ENCODE data around the gene HSD11B1. TPM values are rescaled to one million over a fixed set of nuclear protein-coding genes. Genes with fewer than 3 reads are reported as not detected.

Gene HSD11B1
- total and polyA plus RNA-seq, 2 donors from 2014 or later = 1.8 to 5.5 TPM

DNA sequence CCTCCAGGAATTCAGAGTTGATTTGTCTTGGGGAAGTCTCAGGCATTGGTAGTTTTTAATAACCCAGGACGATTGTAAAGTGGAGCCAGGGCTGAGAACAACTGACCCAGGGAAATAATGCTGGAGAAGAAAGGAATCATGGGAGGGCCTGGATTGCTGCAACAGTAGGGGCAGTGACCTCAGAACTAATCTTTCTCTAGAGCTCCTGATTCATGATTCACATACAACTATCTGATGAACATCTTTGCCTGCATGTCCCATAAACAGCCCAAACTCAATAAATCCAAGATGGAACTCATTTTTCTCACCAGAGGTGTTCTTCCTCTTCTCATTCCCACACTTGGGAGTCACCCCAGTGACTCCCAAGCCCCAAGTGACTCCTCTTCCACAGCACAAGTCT is 37.5 kb upstream of the HSD11B1 start:
- TF ChIP-seq, protein P1, sequence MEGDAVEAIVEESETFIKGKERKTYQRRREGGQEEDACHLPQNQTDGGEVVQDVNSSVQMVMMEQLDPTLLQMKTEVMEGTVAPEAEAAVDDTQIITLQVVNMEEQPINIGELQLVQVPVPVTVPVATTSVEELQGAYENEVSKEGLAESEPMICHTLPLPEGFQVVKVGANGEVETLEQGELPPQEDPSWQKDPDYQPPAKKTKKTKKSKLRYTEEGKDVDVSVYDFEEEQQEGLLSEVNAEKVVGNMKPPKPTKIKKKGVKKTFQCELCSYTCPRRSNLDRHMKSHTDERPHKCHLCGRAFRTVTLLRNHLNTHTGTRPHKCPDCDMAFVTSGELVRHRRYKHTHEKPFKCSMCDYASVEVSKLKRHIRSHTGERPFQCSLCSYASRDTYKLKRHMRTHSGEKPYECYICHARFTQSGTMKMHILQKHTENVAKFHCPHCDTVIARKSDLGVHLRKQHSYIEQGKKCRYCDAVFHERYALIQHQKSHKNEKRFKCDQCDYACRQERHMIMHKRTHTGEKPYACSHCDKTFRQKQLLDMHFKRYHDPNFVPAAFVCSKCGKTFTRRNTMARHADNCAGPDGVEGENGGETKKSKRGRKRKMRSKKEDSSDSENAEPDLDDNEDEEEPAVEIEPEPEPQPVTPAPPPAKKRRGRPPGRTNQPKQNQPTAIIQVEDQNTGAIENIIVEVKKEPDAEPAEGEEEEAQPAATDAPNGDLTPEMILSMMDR (IDR thresholded peaks at IDR 0.05; ENCODE audit: borderline replicate concordance, extremely low read depth, insufficient read depth) = no peak
- Histone ChIP-seq H3K4me1 (ENCODE audit: control insufficient read depth in 2 of 3, insufficient read depth in 2 of 3, low read depth in 1 of 3, low read length in 3 of 3) (peaks cover 0 to 12% (median 4%) of the 10 kb centered on the region in 3 donors), H3K4me3 (ENCODE audit: low read length in 3 of 3) (no peak overlapping the region), H3K36me3 (ENCODE audit: control insufficient read depth in 2 of 3, insufficient read depth in 3 of 3, low read length in 3 of 3) (no peaks in the 10 kb centered on the region), H3K9ac (ENCODE audit: low read length in 3 of 3) (no peak overlapping the region), H3K9me3 (ENCODE audit: control insufficient read depth in 2 of 3, insufficient read depth in 1 of 3, low read length in 3 of 3) (peaks cover 0 to 5% (median 0%) of the 10 kb centered on the region in 3 donors), H3K27me3 (ENCODE audit: control insufficient read depth, insufficient read depth, low read length) (no peaks in the 10 kb centered on the region), H3K27ac (ENCODE audit: low read depth in 2 of 2, low read length in 2 of 2) (no peak overlapping the region)
- no peak for DNase-seq
- no peak for FAIRE-seq
- intact Hi-C loops (cut with DNase I) = no loop called here

DNA sequence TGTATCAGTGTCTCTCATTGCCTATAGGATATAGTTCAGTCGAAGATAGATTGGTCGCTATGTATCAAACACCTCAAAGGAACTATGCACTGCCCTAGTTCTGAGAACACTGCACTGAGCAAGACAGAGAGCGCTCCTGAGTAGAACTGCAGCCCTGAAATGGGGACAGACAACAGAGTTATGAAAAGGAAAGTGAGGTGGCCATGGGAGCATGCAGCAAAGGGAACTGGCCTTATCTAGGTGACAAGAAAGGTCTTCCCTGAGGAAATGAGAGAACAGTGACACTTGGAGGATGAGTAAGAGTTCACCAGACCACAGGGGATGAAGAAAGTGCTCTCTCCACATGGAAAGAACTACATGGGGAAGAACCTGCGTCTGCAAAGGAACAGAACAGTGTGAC is 36.9 kb upstream of the HSD11B1 start:
- intact Hi-C loops (cut with DNase I) = no loop called here
- TF ChIP-seq, protein P1 (IDR thresholded peaks at IDR 0.05; ENCODE audit: borderline replicate concordance, extremely low read depth, insufficient read depth) = no peak
- Histone ChIP-seq H3K9ac (ENCODE audit: low read length in 3 of 3) (no peak overlapping the region), H3K4me3 (ENCODE audit: low read length in 3 of 3) (no peak overlapping the region), H3K27me3 (ENCODE audit: control insufficient read depth, insufficient read depth, low read length) (no peaks in the 10 kb centered on the region), H3K4me1 (ENCODE audit: control insufficient read depth in 2 of 3, insufficient read depth in 2 of 3, low read depth in 1 of 3, low read length in 3 of 3) (peaks cover 0 to 8% (median under 1%) of the 10 kb centered on the region in 3 donors), H3K27ac (ENCODE audit: low read depth in 2 of 2, low read length in 2 of 2) (no peak overlapping the region), H3K36me3 (ENCODE audit: control insufficient read depth in 2 of 3, insufficient read depth in 3 of 3, low read length in 3 of 3) (no peaks in the 10 kb centered on the region), H3K9me3 (ENCODE audit: control insufficient read depth in 2 of 3, insufficient read depth in 1 of 3, low read length in 3 of 3) (peaks cover 0 to 5% (median 0%) of the 10 kb centered on the region in 3 donors)
- DNase-seq (no peak), FAIRE-seq (no peak)

DNA sequence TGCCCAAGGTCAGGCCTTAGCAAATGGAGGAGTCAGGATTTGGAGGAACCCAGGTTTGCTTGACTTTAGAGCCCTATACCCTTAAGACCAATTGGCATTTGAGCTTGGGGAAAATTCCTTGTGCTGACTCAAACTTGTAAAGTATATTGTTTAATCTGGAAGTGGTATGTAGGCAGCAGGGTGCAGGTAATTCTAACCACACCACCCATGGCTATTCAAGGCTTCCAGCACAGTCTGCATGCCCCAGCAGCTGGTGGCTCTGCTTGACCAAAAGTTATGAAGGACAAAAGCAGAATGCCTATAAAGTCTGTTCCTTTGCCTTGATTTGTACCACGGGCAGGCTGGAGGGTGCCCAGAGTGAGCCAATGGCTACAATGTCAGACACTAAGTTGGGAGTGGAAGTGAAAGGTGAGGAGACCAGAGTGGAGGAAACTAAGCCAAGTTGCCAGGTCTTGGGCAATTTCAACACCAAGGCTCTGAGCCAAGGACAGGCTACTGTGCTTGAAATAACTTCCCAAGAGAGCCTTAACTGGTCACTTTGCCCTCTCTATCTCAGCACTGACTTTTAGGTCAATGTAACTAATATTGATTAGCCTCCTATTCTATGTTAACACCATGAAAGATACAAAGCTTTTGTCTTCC is 34.1 kb upstream of the HSD11B1 start:
- H3K27me3 ChIP-seq (ENCODE audit: control insufficient read depth, insufficient read depth, low read length) = no peaks in the 10 kb centered on the region

More for the DNA sequence above, 34.1 kb upstream of the HSD11B1 start:
- no peak for DNase-seq
- intact Hi-C loops (cut with DNase I) = no loop called here
- TF ChIP-seq, protein P1 (IDR thresholded peaks at IDR 0.05; ENCODE audit: borderline replicate concordance, extremely low read depth, insufficient read depth) = no peak
- peaks cover 0 to 5% (median 0%) of the 10 kb centered on the region in 3 donors for H3K9me3 ChIP-seq (ENCODE audit: control insufficient read depth in 2 of 3, insufficient read depth in 1 of 3, low read length in 3 of 3)
- H3K36me3 ChIP-seq (ENCODE audit: control insufficient read depth in 2 of 3, insufficient read depth in 3 of 3, low read length in 3 of 3) = no peaks in the 10 kb centered on the region
- no peak for FAIRE-seq
- H3K4me1 ChIP-seq (ENCODE audit: control insufficient read depth in 2 of 3, insufficient read depth in 2 of 3, low read depth in 1 of 3, low read length in 3 of 3) = peaks cover 0 to 24% (median 21%) of the 10 kb centered on the region in 3 donors
- no peak overlapping the region for H3K27ac ChIP-seq (ENCODE audit: low read depth in 2 of 2, low read length in 2 of 2)
- no peak overlapping the region for H3K9ac ChIP-seq (ENCODE audit: low read length in 3 of 3)
- no peak overlapping the region for H3K4me3 ChIP-seq (ENCODE audit: low read length in 3 of 3)
